Myocyte (in vitro differentiated cells): ENCODE data around the gene THAP6. TPM values are rescaled to one million over a fixed set of nuclear protein-coding genes. Genes with fewer than 3 reads are reported as not detected.

ENCODE experiments used
- DNase-seq: peaks from one replicate; pipeline ENCODE4 v3.0.0-alpha.2; 2012; ENCODE audit warnings: low read depth
- total RNA-seq: library from RNA; depleted of rRNA; stranded (reverse); fragments of >200 nt; gene quantifications from 2 replicates; pipeline ENCODE4 v1.2.3, GENCODE V29; 2014

THAP6 gene
- total RNA-seq, 1 donor from 2014 or later = 14.6 TPM

GRCh38 chr4:75567725-75568124 is 53.5 kb downstream of the THAP6 start:
- no peak for DNase-seq

Other genes with a start within 250 kb of the THAP6 start
- 38.5 and 44.8 TPM in 2 replicates for gene RCHY1, start 70 bp upstream of the THAP6 start, total RNA-seq
- gene ODAPH, start 41.6 kb downstream of the THAP6 start, total RNA-seq = 0.13 TPM in 1 of 2 replicates, not detected in the other
- 0.10 and 0.59 TPM in 2 replicates for gene CDKL2, start 116.1 kb downstream of the THAP6 start, total RNA-seq
- gene G3BP2, start 158.9 kb downstream of the THAP6 start, total RNA-seq = 193 and 231 TPM in 2 replicates
- 170 and 199 TPM in 2 replicates for gene USO1, start 210.1 kb downstream of the THAP6 start, total RNA-seq